GM19043 (cell line): Measurements from ENCODE around the gene CEACAM19.
"Not testable (repeated sequence)": the region's sequence is repeated elsewhere in the genome, so short reads cannot be mapped to it uniquely, and the experiment has no call there.

ENCODE experiments used
- ATAC-seq: cut with Tn5 transposase; IDR thresholded peaks from one replicate; pipeline ENCODE4 v1.9.1; 2021; ENCODE audit warnings: low read depth; ENCODE audit not compliant: unreplicated experiment

The CEACAM19 gene

DNA sequence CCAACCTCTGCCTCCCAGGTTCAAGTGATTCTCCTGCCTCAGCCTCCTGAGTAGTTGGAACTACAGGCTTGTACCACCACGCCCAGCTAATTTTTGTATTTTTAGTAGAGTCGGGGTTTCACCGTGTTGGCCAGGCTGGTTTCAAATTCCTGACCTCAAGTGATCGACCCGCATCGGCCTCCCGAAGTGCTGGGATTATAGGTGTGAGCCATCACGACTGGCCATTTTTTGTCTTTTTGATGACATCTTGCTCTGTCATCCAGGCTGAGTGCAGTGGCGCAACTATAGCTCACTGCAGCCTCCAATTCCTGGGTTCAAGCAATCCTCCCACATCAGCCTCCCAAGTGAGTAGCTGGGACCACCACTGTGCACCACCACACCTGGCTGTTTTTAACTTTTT is 49.1 kb downstream of the CEACAM19 start:
- ATAC-seq, result not testable (repeated sequence)

GRCh38 chr19:44720945-44721344 is 49.7 kb downstream of the CEACAM19 start:
- ATAC-seq, result no peak

DNA sequence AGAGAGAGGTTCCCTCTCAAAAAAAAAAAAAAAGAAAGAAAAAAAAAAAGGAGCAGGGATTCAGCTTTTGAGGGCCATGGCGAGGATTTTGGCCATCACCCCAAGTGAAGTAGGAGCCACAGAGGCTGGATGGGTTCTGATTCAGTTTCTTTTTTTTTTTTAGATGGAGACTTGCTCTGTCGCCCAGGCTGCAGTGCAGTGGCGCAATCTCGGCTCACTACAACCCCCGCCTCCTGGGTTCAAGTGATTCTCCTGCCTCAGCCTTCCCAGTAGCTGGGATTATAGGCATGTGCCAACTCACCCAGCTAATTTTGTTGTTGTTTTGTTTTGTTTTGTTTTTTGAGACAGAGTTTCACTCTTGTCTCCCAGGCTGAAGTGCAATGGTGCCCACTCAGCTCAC is 50.1 kb downstream of the CEACAM19 start:
- ATAC-seq, result not testable (repeated sequence)

DNA sequence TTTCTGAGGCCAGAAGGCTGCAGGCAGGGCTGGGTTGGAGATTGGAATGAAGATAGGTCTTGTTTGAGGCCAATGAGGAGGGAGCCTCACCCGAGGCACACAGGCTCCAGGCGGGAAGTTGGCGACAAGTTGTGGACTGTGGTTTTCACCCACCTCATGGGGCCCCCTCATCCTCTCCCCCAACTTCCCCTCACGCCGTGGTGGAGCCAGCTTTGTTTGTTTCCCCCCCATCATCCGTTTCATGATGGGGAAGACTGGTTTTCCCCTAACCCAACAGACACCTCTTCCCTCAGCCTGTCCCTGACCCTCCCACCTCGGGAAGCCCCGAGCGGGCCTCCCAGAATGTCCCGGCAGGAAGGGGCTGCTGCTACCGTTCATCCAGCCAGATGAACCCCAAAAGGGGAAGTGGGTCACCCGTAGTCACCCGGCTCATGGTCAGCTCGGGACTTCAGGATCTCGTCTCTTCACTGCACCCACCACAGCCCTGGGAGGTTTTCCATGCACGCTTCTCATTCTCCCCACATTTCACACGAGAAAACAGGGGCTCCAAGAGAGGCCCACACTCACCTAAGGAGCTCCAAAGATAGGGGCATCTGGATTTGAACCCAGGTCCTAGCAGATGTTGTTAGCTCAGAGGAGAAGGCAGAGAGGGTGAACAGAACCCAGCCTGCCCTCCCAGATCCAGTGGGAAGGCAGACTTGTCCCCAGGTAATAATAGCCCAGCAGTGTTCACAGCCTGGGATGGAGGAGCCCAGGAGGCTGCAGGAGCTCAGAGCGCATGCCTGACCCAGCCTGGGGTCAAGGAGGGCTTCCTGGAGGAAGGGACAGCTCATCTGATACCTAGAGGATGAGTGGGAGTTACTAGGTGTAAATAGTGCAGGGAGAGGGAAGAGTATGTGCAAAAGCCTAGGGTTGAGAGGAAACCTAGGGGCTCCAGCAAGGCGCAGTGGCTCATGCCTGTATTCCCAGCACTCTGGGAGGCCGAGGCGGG is 51.1 kb downstream of the CEACAM19 start:
- ATAC-seq, result no peak

GRCh38 chr19:44723299-44723951 is 52.1 kb downstream of the CEACAM19 start:
- peak; percentile 34 for ATAC-seq

DNA sequence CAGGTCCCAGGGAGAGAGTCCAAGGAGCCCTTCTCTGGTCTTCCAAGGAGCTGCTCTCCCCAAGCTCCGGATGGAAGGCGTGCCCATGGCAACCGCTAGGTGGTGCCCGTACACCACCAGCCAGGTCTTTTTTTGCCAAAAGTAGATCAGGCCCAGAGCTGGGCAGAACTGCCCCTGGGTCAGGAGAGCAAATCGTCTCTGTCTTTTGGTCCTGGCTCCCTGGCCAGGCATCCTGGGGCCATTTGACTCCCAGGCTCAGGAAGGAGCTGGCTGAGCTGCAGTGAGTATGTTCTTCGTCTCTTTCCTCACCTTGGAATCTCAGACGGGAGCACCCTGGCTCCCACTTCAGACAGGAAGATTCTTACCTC is 52.7 kb downstream of the CEACAM19 start:
- peak; percentile 49 for ATAC-seq

DNA sequence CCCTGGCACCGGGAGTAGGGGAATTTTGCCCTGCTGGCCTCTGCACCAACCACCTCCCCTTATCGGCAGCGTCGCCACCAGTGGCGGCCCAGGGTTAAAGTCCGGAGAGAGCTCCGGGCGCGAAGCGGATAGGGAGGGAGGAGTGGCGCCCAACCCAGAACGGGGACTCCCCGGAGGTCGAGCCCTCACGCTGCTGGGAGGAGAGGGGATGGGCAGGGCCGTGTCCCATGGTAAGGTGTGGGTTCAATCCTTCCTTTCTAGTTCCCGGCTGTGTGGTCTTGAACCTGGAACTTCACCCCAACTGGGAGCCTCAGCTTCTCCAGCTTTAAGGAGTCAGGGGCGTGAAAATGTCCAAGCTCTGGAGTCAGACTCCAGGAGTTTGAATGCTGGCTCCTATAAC is 54.0 kb downstream of the CEACAM19 start:
- ATAC-seq, result no peak

- ATAC-seq, result no peak
These were observed 54.4 kb downstream of the CEACAM19 start for GRCh38 chr19:44725684-44726083.

DNA sequence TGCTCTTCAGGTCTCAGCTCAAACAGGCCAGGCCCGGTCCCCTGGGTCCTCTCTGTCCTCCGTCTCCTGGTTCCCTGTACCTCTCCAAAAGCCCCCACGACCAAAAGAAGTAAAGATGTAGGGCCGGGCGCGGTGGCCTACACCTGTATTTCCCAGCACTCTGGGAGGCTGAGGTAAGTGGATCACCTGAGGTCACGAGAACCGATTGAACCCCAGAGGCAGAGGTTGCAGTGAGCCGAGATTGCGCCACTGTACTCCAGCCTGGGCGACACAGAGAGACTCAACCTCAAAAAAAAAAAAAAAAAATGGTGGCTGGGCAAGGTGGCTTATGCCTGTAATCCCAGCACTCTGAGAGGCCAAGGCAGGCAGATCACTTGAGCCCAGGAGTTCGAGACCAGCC is 55.2 kb downstream of the CEACAM19 start:
- no peak for ATAC-seq

- ATAC-seq, result no peak
These were observed 56.9 kb downstream of the CEACAM19 start for GRCh38 chr19:44728178-44728577.

DNA sequence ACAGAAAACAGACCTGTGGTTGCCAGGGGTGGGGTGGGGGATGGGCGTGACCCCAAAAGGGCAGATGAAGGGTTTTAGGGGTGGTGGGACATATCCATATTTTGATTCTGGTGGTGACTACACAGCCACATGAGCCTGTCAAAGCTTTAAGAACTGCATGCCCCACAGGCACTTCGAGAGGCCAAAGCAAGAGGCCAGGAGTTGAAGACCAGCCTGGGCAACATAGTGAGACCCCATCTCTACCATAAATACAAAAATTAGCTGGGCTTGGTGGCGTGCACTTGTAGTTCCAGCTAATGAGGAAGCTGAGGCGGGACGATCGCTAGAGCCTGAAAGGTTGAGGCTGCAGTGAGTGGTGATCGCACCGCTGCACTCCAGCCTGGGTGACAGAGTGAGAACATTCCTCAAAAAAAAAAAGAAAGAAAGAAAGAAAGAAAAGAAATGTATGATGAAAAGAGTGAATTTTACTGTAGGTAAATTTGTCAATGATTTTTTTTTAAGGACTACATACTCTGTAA is 58.3 kb downstream of the CEACAM19 start:
- ATAC-seq, result no peak

DNA sequence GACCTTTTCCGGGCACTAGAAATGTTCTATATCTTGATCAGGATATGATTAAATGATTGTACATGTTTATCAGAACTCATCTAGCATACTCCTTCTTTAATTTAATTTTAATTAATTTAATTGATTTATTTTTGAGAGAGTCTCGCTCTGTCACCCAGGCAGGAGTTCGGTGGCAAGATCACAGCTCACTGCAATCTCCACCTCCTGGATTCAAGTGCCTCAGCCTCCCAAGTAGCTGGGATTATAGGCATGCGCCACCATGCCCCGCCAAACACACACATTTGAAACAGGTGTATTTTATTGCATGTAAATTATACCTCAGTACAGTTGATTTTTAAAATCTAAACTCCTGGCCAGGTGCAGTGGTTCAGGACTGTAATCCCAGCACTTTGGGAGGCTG is 59.8 kb downstream of the CEACAM19 start:
- ATAC-seq, result no peak

- ATAC-seq, result no peak
These were observed 60.3 kb downstream of the CEACAM19 start for GRCh38 chr19:44731622-44732021.

- ATAC-seq, result no peak
These were observed 61.1 kb downstream of the CEACAM19 start for GRCh38 chr19:44732235-44733014.
